ENCODE data around the gene CRYZ. TPM values are rescaled to one million over a fixed set of nuclear protein-coding genes. Genes with fewer than 3 reads are reported as not detected.

Gene CRYZ
- total RNA-seq, 4 donors from 2014 or later, result 28.9 to 86.5 (median 47.3) TPM

- H3K9me3 ChIP-seq, result no peaks in the 10 kb centered on the region
- H3K4me1 ChIP-seq, result no peaks in the 10 kb centered on the region
- no peaks in the 10 kb centered on the region for H3K36me3 ChIP-seq
- H3K27ac ChIP-seq, result no peak overlapping the region
- H3K27me3 ChIP-seq, result no peaks in the 10 kb centered on the region
- DNase-seq, result no peak
- TF ChIP-seq POLR2A (IDR thresholded peaks at IDR 0.05) (no peak), CTCF (IDR thresholded peaks at IDR 0.05) (no peak)
- no peak overlapping the region for H3K4me3 ChIP-seq
Observed at GRCh38 chr1:74686928-74687327, 45.9 kb downstream of the CRYZ start.

GRCh38 chr1:74684301-74684700 lies 48.5 kb downstream of the CRYZ start:
- TF ChIP-seq CTCF (IDR thresholded peaks at IDR 0.05) (no peak), POLR2A (IDR thresholded peaks at IDR 0.05) (no peak)

GRCh38 chr1:74683656-74684055 lies 49.2 kb downstream of the CRYZ start:
- no peak for TF ChIP-seq POLR2A (IDR thresholded peaks at IDR 0.05)
- TF ChIP-seq CTCF (IDR thresholded peaks at IDR 0.05), result no peak
- no peak overlapping the region for H3K4me3 ChIP-seq
- H3K4me1 ChIP-seq, result no peaks in the 10 kb centered on the region
- no peak for DNase-seq
- no peaks in the 10 kb centered on the region for H3K9me3 ChIP-seq
- H3K27me3 ChIP-seq, result no peaks in the 10 kb centered on the region
- no peak overlapping the region for H3K27ac ChIP-seq
- H3K36me3 ChIP-seq, result no peaks in the 10 kb centered on the region

More at GRCh38 chr1:74684301-74684700, 48.5 kb downstream of the CRYZ start:
- Histone ChIP-seq H3K27ac (no peak overlapping the region), H3K36me3 (no peaks in the 10 kb centered on the region), H3K4me1 (no peaks in the 10 kb centered on the region), H3K4me3 (no peak overlapping the region), H3K27me3 (no peaks in the 10 kb centered on the region), H3K9me3 (no peaks in the 10 kb centered on the region)
- DNase-seq, result no peak

- H3K27me3 ChIP-seq, result no peaks in the 10 kb centered on the region
- no peaks in the 10 kb centered on the region for H3K36me3 ChIP-seq
- no peak for TF ChIP-seq POLR2A (IDR thresholded peaks at IDR 0.05)
- TF ChIP-seq CTCF (IDR thresholded peaks at IDR 0.05), result no peak
- H3K4me1 ChIP-seq, result no peaks in the 10 kb centered on the region
- DNase-seq, result no peak
- H3K4me3 ChIP-seq, result no peak overlapping the region
- H3K9me3 ChIP-seq, result no peaks in the 10 kb centered on the region
- no peak overlapping the region for H3K27ac ChIP-seq
Observed at GRCh38 chr1:74681851-74682250, 51.0 kb downstream of the CRYZ start.

GRCh38 chr1:74681449-74681848 lies 51.4 kb downstream of the CRYZ start:
- DNase-seq, result no peak
- Histone ChIP-seq H3K36me3 (no peaks in the 10 kb centered on the region), H3K4me3 (no peak overlapping the region), H3K27ac (no peak overlapping the region), H3K4me1 (no peaks in the 10 kb centered on the region), H3K27me3 (no peaks in the 10 kb centered on the region), H3K9me3 (no peaks in the 10 kb centered on the region)
- TF ChIP-seq CTCF (IDR thresholded peaks at IDR 0.05) (no peak), POLR2A (IDR thresholded peaks at IDR 0.05) (no peak)

GRCh38 chr1:74681001-74681400 lies 51.8 kb downstream of the CRYZ start:
- Histone ChIP-seq H3K4me1 (no peaks in the 10 kb centered on the region), H3K4me3 (no peak overlapping the region), H3K27ac (no peak overlapping the region), H3K9me3 (no peaks in the 10 kb centered on the region), H3K36me3 (no peaks in the 10 kb centered on the region), H3K27me3 (no peaks in the 10 kb centered on the region)
- DNase-seq, result no peak
- TF ChIP-seq CTCF (IDR thresholded peaks at IDR 0.05) (no peak), POLR2A (IDR thresholded peaks at IDR 0.05) (no peak)
